ENCODE data around the gene ADAMTS16.

DNA sequence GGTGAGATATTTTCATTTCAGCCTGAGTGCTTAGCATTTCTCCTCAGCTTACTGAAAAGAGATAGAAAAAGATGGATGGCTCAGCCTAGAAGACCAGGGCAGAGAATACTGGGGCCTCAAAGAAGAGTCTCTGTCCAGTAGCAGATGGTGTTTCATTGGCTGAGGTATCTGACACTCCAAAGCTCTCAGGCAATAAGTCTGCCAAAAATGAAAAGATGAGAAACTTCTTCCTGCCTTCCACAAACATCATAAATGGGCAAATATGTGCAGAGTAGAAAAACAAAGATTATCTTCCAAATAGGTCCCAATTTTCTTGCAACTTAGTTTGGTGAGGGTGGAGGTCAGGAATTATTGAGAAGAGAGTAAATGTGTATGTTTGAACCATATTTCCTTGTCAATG, 195.0 kb downstream of the ADAMTS16 start:
- TF ChIP-seq, protein P1, sequence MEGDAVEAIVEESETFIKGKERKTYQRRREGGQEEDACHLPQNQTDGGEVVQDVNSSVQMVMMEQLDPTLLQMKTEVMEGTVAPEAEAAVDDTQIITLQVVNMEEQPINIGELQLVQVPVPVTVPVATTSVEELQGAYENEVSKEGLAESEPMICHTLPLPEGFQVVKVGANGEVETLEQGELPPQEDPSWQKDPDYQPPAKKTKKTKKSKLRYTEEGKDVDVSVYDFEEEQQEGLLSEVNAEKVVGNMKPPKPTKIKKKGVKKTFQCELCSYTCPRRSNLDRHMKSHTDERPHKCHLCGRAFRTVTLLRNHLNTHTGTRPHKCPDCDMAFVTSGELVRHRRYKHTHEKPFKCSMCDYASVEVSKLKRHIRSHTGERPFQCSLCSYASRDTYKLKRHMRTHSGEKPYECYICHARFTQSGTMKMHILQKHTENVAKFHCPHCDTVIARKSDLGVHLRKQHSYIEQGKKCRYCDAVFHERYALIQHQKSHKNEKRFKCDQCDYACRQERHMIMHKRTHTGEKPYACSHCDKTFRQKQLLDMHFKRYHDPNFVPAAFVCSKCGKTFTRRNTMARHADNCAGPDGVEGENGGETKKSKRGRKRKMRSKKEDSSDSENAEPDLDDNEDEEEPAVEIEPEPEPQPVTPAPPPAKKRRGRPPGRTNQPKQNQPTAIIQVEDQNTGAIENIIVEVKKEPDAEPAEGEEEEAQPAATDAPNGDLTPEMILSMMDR (IDR thresholded peaks at IDR 0.05; ENCODE audit: extremely low read depth in 1 of 2, insufficient read depth in 1 of 2, low read depth in 1 of 2, low read length in 2 of 2), result no peak
- TF ChIP-seq POLR2A (IDR thresholded peaks at IDR 0.05; ENCODE audit: low read depth, low read length) (no peak), MYC (IDR thresholded peaks at IDR 0.05; ENCODE audit: low read depth, low read length) (no peak), POLR2AphosphoS5 (IDR thresholded peaks at IDR 0.05; ENCODE audit: insufficient read depth, low read depth, low read length) (no peak), JUN (IDR thresholded peaks at IDR 0.05; ENCODE audit: borderline replicate concordance, insufficient read depth, insufficient read length, low read depth) (no peak), EZH2 (IDR thresholded peaks at IDR 0.05; ENCODE audit: borderline replicate concordance, low read depth, low read length, severe bottlenecking) (no peak), FOS (IDR thresholded peaks at IDR 0.05; ENCODE audit: borderline replicate concordance, insufficient read depth, low read length) (no peak), GATA2 (IDR thresholded peaks at IDR 0.05; ENCODE audit: insufficient read depth, insufficient read length, low read depth, low read length) (no peak)
- TF ChIP-seq, protein P2, sequence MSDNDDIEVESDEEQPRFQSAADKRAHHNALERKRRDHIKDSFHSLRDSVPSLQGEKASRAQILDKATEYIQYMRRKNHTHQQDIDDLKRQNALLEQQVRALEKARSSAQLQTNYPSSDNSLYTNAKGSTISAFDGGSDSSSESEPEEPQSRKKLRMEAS (IDR thresholded peaks at IDR 0.05; ENCODE audit: insufficient read depth, insufficient read length), result no peak

Measured in endothelial cell of umbilical vein (primary cell).